NCI-H1694 treated with DMSO at 0.1 percent for 48 hours (cell line): ENCODE measurements around the gene PARP2.

Experiments used
- DNase-seq: peaks from one replicate; lab custom pipeline; 2025; lab: John Stamatoyannopoulos, UW

The PARP2 gene

DNA sequence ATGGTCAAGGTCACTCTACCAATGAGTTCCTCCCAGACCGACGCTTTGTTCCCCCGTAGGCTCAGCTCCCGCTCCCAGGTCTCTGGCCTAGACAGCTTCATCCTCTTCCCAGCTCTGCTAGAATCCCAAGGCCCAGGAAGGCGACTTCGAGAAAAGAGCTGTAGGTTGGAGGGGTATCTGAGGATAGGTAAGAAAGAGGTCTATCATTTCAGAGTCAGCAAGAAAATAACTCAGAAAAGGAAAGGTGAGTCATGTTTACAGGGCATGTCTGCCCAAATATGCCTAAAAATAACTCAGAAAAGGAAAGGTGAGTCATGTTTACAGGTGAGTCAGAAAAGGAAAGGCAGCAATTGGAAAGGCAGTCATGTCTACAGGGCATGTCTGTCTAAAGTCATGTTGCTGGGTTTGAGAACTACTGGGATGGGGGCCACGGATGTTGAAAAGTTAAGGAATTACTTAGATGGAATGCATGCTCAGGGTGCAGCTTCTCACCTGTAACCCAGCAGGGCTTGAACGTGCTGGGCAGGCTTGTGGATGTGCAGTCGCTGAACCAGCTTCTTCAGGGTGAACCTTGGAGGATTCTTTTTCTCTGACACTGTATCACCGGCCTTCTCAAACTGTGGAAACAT lies 57.6 kb downstream of the PARP2 start:
- DNase-seq: no peak

DNA sequence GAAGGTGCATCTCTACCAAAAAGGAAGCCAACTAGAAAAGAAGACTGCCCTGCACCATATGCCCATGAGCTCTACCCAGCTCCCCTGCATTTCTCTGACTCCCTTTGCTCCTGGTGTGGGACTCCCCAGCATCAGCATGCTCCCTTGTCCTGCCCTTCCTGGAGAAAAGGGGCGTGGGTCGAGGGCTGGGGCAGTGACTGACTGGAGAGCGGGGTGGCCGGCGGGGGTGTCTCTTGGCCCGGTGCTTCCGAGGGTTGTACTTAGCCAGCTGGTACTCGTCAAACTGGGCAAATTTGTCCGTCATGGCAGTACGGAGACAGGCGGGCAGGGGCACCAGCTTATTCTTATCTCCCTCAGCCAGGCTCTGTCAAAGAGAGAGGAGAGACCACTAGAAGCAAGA lies 60.1 kb downstream of the PARP2 start:
- no peak for DNase-seq
